ENCODE data around the gene SYT6. TPM values are rescaled to one million over a fixed set of nuclear protein-coding genes. Genes with fewer than 3 reads are reported as not detected.
"Not testable (repeated sequence)": the region's sequence is repeated elsewhere in the genome, so short reads cannot be mapped to it uniquely, and the experiment has no call there.

SYT6 gene
- total RNA-seq, 1 donor from 2014 or later, result not detected

DNA sequence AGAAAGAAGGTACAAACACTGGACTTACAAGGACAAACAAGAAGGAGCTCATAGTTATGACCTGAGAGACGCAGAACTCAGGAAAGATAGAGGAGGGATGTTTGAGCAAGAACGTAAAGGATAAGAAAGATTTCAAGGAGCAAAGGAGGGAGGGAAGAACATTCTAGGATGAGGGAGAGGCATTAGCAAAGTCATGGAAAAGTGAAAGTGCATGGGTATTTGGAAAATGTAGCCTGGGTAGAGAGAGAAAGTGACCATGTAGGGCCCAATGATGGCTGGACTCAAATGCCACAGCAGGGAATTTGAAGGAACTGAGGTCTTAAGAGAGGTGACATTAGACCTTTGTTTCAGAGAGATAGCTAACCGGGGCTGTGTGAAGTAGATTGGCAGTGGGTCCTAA, 76.5 kb downstream of the SYT6 start:
- no peak for DNase-seq (ENCODE audit: extremely low read depth, low read depth, low spot score)

DNA sequence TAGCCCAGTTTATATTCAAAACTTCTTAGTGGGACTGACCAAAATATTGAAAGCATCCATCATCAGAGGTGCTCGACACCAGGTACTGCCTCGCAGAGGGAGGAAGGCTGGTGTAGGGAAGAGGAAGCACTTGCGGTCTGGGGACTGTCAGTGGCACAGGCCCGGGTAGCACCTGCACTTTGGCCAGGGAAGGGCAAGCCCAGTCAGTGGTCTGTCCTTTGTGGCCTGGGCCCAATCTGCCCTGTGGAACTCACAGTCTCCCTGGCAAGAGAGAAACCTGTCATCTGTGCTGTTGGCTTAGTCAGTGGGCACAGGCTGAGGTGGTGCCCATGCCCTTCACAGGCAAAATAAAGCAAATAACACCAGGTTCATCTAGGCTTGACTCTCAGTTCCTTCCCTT, 77.4 kb downstream of the SYT6 start:
- DNase-seq (ENCODE audit: extremely low read depth, low read depth, low spot score), result no peak

DNA sequence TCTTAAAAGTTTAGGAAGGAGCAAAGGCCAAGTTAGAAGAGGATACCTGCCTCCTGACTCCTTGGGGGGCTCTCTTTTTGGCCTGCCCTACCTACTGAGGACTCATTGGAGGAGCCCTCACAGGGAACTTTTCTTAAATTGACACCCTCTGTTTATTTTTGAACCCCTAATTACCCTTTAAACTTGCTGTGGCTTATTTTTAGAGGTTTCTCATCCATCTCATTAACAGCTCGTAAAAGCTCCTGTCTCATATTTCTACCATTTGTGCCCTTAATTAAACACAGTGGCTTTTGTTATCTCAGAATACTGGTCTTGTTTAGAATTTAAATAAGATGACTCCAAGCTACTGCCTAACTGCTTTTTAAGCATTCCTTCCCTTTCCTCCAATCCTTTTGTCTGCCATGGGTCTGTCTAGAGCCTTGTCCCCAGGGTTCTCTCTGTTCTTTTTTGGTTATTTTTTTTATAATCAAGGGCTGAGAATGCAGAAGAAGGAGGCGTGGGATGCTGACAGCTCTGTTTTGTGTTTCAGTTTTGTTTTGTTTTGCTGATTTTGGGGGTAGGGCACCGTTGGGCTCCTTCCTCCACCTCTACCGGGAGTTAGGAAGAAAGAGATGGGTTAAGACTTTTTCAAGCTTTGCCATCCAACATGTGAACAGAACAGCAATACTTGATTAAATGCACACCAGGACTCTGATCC, 78.0 kb downstream of the SYT6 start:
- DNase-seq (ENCODE audit: extremely low read depth, low read depth, low spot score), result no peak

DNA sequence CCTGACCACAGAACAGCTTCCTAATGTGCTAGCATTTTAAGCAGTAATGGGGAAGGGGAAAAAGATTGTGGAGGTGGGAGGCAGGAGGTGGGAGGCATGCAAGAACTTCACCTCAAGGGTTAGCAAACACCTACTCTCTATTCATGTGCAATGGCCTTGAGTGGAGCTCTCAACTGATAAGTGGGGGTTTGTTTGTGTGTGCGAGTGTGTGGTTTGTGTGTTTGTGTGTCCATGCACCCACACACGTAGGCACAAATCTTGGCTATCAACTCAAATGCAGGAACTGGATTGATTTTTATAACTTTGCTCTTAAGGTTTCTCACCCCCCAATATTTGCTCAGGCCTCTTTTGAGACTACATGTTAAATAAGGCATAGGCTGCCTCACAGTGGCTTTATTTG, 78.6 kb downstream of the SYT6 start:
- DNase-seq (ENCODE audit: extremely low read depth, low read depth, low spot score), result no peak

DNA sequence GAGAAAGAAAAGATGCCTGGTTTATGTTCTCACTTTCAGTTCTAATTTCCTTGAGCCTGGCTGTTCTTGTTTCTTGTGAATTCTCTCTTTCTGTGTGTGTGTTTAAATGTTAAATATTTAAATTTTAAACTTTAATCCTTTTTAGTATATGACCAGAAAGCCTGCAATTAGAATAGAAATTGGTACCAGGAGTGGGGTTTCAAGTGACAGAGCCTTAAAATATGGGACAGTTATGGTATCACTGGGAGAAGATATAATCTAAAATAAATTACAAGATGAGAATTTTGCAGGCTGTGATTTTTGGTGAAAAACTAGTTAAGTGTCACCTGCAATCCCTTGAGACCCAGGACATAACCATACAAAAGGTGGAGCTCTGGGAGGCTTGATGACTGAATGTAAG, 81.4 kb downstream of the SYT6 start:
- DNase-seq (ENCODE audit: extremely low read depth, low read depth, low spot score), result no peak

DNA sequence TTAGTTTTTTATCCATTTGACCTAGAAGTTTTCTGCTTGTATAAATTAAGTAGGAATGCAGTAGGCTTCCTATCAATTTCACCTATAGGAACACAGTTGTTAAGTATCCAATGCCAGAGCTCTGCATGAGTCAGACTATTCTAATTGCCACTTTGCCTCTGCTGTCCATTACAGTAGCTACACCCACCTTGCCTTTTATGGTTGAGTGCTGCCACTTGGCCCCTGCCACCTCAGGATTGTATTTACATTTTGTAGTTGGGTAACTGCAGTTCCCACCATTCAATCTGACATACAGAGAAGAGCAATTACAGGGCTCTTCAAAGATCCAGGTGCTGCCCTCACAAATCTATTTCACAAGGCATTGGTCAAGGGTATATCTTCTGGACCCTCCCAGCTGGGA, 83.9 kb downstream of the SYT6 start:
- DNase-seq (ENCODE audit: extremely low read depth, low read depth, low spot score), result not testable (repeated sequence)

DNA sequence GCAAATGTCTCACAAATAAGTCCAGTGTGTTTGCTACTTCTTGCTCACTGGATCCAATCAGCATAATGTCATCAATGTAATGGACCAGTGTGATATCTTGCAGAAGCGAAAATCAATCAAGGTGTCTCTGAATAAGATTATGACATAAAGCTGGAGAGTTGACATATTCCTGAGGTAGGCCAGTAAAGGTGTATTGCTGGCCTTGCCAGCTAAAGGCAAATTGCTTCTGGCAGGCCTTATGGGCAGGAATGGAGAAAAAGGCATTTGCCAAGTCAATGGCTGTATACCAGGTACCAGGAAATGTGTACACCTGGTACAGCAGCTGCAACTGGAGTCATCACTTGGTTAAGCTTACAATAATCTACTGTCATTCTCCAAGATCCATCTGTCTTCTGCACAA, 85.0 kb downstream of the SYT6 start:
- DNase-seq (ENCODE audit: extremely low read depth, low read depth, low spot score), result not testable (repeated sequence)

DNA sequence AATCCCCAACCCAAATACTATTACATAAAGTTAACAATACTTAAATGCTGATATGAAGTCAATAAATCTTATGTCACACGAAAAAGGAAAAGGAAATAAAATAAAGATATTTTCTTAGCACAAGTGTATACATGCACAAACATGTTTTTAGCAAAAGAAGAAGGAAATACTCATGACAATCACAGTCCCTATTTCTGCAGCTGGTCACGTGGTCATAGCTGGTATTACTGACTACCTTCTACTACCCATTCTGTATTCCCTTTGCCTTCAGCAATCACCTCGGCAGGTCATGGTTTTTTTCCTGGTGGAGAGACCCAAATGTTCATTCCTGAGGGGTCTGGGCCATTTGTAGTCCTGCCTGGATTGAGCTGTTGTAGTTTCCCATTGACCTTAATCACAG, 88.0 kb downstream of the SYT6 start:
- not testable (repeated sequence) for DNase-seq (ENCODE audit: extremely low read depth, low read depth, low spot score)

DNA sequence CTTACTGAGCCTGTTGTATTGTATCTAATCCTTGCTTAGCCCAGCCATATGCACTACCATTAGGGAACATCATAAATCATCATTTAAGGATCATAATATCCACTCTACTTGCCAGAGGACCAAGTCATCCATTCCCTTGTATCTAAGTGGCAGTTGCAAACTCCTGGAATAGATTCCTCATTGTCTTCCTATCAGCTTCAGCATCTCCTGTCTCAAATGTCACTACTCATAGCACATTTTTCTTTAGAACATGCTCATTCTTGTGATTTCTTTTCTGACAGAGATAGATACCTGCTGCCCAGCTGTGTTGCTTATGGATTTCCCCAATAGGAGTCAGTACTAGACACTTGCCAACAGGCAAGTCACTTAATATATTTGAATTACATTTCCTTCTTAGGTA, 90.1 kb downstream of the SYT6 start:
- DNase-seq (ENCODE audit: extremely low read depth, low read depth, low spot score), result no peak

DNA sequence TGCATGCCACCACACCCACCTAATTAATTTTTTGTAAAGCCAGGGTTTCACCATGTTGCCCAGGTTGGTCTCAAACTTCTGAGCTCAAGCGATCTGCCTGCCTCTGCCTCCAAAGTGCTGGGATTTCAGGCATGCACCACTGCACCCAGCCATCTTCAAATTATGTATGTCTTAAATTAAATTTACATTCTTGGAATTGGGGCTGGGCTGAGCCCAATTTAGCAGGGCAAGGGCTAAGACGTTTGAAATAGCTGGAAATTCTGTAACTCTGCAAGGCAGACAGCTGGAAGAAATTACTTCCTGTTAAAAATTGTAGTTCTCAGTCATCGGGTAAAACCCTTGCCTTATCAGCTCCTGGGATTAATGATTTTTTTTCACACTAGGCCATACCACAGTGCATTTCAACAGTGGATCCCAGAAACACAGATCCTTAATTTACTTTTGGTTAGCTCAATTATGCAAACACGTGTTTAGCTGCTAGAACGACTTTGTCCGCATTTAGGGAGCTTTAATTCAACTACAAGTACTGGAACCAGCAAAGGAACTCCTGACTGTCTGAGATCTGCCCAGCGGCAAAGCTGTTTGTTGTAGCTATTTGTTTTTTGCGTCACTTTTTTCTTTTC, 91.1 kb downstream of the SYT6 start:
- DNase-seq (ENCODE audit: extremely low read depth, low read depth, low spot score), result no peak

DNA sequence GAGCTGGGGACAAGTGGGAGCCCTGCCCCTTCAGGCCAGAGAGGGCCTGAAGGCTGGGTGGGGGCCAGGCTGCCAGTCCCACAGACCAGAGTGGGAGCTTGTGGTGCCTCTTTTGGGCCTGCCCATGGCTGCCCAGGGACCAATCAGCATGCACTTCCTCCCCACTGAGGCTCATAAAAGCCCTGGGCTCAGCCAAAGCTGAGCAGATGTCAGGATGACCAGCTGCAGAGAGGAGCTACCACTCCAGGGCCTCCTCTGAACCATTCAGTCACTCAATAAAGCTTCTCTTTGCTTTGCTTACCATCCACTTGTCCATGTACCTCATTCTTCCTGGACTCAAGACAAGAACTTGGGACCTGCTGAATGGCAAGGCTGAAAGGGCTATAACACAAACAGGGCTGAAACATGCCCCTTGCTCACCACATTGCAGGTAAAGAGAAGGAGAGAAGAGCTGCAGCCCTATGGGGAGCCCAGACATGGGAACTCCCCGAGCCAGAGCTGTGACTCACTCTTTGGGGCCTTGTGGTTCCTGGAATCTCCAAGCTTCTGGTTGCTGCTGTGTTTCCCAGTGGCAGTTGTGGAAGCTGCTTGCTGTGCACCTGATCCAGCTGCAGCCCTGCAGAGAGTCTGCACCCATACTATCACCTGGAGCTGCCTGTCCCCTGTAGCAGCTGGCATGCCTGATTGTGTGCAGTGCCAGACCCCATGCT, 92.4 kb downstream of the SYT6 start:
- DNase-seq (ENCODE audit: extremely low read depth, low read depth, low spot score), result no peak

DNA sequence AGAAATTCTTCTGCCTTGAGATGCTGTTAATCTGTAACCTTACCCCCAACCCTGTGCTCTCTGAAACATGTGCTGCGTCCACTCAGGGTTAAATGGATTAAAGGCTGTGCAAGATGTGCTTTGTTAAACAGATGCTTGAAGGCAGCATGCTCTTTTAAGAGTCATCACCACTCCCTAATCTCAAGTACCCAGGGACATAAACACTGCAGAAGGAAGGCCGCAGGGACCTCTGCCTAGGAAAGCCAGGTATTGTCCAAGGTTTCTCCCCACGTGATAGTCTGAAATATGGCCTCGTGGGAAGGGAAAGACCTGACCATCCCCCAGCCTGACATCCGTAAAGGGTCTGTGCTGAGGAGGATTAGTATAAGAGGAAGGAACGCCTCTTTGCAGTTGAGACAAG, 95.4 kb downstream of the SYT6 start:
- not testable (repeated sequence) for DNase-seq (ENCODE audit: extremely low read depth, low read depth, low spot score)

DNA sequence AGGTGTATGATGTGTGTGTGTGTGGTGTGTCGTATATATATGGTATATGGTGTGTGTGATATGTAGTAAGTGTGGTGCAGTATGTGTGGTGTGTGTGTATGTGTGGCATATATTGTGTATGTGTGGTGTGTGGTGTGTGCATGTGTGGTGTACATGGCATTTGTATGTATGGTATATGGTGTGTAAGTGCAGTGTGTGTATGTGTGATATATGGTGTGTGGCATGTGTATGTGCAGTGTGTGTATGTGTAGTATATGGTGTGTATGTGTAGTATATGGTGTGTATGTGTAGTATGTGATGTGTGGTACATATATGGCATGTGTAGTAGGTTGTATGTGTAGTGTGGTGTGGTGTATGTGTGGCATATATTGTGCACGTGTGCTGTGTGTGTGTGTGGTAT, 99.5 kb downstream of the SYT6 start:
- DNase-seq (ENCODE audit: extremely low read depth, low read depth, low spot score), result no peak

DNA sequence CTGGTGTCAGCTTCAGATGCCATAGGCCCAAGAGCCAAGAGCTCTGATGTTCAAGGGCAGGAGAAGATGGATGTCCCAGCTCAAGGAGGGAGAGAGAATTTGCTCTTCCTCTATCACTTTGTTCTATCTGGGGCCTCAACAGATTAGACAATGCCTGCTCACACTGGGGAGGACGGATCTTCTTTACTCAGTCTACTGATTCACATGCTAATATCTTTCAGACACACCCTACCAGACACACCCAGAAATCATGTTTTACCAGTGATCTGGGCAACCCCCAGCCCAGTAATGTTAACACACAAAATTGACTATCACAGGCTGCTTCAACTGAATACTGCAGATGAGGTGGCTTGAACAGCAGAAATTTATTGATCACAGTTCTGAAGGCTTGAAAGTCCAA, 105.4 kb downstream of the SYT6 start:
- no peak for DNase-seq (ENCODE audit: extremely low read depth, low read depth, low spot score)

DNA sequence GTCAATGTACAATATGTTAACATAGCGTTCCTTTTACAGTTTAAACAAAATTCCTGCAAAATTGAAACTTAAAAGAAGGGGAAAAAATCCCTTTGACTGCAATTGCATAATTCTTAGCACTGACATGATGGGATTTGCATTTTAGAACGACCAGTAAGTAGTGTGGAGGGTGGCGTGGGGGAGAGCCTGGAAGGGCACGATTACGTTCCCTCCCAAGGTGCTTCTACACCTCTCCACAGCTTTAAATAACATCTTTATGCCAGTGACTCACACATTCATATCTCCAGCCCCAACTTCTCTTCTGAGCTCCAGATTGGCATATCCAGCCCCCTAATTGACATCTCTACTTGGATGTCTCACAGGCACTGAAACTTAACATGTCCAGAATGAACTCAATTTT, 110.1 kb downstream of the SYT6 start:
- no peak for DNase-seq (ENCODE audit: extremely low read depth, low read depth, low spot score)

DNA sequence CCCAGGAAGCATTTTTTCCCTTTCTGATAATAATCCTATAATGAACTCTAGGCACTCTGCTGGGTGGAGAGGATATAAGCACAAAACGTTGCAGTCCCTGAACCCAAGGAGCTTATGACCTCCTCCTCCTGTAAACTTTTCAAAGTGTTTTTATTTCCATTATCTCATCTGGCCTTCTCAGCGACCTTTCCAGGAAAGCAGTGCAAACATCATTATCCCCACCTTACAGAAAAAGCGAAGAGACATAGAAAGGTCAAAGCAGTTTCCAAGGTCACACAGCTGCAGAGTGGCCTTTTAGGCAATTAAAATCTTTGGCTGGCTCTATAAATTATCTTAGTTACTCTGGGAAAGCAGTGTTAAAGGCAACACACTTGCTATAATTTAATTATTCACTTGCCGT, 110.6 kb downstream of the SYT6 start:
- no peak for DNase-seq (ENCODE audit: extremely low read depth, low read depth, low spot score)

DNA sequence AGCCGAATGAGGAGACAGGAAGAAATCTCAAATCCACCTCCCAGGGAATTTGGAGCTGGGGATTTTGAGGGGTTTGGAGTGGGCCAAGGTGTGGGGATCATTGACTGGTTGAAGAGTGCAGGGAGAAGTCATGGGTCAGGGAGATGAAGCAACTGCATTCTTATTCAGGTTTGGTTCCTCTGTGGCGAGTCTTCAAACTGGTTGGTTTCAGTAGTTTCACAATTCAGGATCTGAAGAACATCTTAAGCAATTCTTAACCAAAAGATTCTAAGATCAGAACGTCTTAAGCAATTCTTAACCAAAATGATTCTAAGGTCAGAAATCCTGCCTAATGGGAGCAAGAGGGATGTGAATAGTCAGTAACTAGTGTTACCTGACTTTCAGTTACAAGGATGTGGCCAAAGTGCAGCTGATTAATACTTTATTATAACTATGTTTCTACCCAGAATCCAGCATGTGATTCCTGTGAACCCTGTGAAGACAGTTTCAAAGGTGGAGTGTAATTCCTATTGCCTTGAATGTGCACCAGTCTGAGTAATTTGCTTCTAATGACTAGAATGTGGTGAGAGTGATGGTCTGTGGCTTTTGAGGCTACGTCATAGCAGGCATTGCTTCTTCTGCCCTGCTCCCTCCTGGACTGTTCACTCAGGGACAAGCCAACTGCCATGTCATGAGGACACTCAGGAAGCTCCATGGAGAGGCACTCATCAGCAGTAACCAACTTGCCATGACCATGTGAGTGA, 113.2 kb downstream of the SYT6 start:
- DNase-seq (ENCODE audit: extremely low read depth, low read depth, low spot score), result no peak
